ENCODE results near the gene TLN1. TPM values are rescaled to one million over a fixed set of nuclear protein-coding genes. Genes with fewer than 3 reads are reported as not detected.

The TLN1 gene
- total RNA-seq, 1 experiment from 2014 or later: 347 TPM

GRCh38 chr9:35703906-35704672 lies 27.9 kb downstream of the TLN1 start:
- in situ Hi-C loops (cut with HindIII; ENCODE audit: low pct_unique_long_range_greater_than_20kb, low sequenced_read_pairs) (no loop called here), intact Hi-C loops (cut with micrococcal nuclease; ENCODE audit: unreplicated experiment) (no loop called here)
- no peak overlapping the region for H3K27ac ChIP-seq (ENCODE audit: low read length)
- ATAC-seq (no peak), DNase-seq (ENCODE audit: low read depth, low spot score) (no peak)
- POLR2A ChIA-PET: no interaction called here
- no peaks in the 10 kb centered on the region for H3K27me3 ChIP-seq (ENCODE audit: control insufficient read depth, insufficient read depth, low read length)
- H3K36me3 ChIP-seq (ENCODE audit: control insufficient read depth, insufficient read depth, low read length): peaks cover 47% of the 10 kb centered on the region
- H3K4me3 ChIP-seq (ENCODE audit: low read depth in 2 of 2, low read length in 2 of 2): no peak overlapping the region
- no peaks in the 10 kb centered on the region for H3K4me1 ChIP-seq (ENCODE audit: control insufficient read depth, insufficient read depth, low read length)
- TF ChIP-seq REST (IDR thresholded peaks at IDR 0.05; ENCODE audit: insufficient read depth in 1 of 2, low read depth in 2 of 2, low read length in 1 of 2) (no peak), TCF7L2 (IDR thresholded peaks at IDR 0.05; ENCODE audit: low read depth, low read length) (no peak), POLR2AphosphoS5 (IDR thresholded peaks at IDR 0.05; ENCODE audit: low read depth, low read length) (no peak), SIN3A (IDR thresholded peaks at IDR 0.05; ENCODE audit: borderline replicate concordance, insufficient read depth, low read depth, low read length) (no peak)
- TF ChIP-seq, protein P1, sequence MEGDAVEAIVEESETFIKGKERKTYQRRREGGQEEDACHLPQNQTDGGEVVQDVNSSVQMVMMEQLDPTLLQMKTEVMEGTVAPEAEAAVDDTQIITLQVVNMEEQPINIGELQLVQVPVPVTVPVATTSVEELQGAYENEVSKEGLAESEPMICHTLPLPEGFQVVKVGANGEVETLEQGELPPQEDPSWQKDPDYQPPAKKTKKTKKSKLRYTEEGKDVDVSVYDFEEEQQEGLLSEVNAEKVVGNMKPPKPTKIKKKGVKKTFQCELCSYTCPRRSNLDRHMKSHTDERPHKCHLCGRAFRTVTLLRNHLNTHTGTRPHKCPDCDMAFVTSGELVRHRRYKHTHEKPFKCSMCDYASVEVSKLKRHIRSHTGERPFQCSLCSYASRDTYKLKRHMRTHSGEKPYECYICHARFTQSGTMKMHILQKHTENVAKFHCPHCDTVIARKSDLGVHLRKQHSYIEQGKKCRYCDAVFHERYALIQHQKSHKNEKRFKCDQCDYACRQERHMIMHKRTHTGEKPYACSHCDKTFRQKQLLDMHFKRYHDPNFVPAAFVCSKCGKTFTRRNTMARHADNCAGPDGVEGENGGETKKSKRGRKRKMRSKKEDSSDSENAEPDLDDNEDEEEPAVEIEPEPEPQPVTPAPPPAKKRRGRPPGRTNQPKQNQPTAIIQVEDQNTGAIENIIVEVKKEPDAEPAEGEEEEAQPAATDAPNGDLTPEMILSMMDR (IDR thresholded peaks at IDR 0.05): no peak
- CTCF ChIA-PET: interaction anchor here (1.6 kb wide), 1 partner anchor 8 kb away, joined by 17 read pairs; no protein-coding TSS in a partner anchor
- H3K9me3 ChIP-seq (ENCODE audit: control insufficient read depth, insufficient read depth, low read depth, low read length): no peaks in the 10 kb centered on the region
- TSS peak; percentile 59 for BruUV-seq (replicated peaks)

DNA sequence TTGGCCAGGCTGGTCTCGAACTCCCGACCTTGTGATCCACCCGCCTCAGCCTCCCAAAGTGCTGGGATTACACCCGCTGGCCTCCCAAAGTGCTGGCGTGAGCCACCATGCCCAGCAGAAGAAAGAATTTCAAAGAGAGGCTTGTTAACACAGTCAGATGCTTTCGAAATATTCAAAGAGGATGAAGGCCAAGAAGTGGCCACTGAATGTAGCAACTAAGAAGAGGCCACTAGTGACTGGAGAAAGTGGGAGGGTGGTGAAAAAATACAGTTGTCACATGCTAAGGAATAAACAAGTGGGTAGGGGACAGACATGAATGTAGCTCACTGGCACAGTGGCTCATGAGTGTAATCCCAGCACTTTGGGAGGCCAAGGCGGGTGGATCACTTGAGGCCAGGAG lies 29.3 kb downstream of the TLN1 start:
- POLR2A ChIA-PET: no interaction called here
- intact Hi-C loops (cut with micrococcal nuclease; ENCODE audit: unreplicated experiment): no loop called here

More for the DNA sequence above, 29.3 kb downstream of the TLN1 start:
- CTCF ChIA-PET: no interaction called here
- no TSS peak for BruUV-seq (replicated peaks)
- in situ Hi-C loops (cut with HindIII; ENCODE audit: low pct_unique_long_range_greater_than_20kb, low sequenced_read_pairs): no loop called here
- no peaks in the 10 kb centered on the region for H3K4me1 ChIP-seq (ENCODE audit: control insufficient read depth, insufficient read depth, low read length)
- DNase-seq (ENCODE audit: low read depth, low spot score): no peak
- H3K36me3 ChIP-seq (ENCODE audit: control insufficient read depth, insufficient read depth, low read length): peaks cover 35% of the 10 kb centered on the region
- TF ChIP-seq, protein P1 (IDR thresholded peaks at IDR 0.05): no peak
- no peak for TF ChIP-seq REST (IDR thresholded peaks at IDR 0.05; ENCODE audit: insufficient read depth in 1 of 2, low read depth in 2 of 2, low read length in 1 of 2)
- no peak for TF ChIP-seq SIN3A (IDR thresholded peaks at IDR 0.05; ENCODE audit: borderline replicate concordance, insufficient read depth, low read depth, low read length)
- no peak for TF ChIP-seq TCF7L2 (IDR thresholded peaks at IDR 0.05; ENCODE audit: low read depth, low read length)
- no peak for ATAC-seq
- no peaks in the 10 kb centered on the region for H3K9me3 ChIP-seq (ENCODE audit: control insufficient read depth, insufficient read depth, low read depth, low read length)
- no peak overlapping the region for H3K27ac ChIP-seq (ENCODE audit: low read length)
- no peaks in the 10 kb centered on the region for H3K27me3 ChIP-seq (ENCODE audit: control insufficient read depth, insufficient read depth, low read length)
- H3K4me3 ChIP-seq (ENCODE audit: low read depth in 2 of 2, low read length in 2 of 2): no peak overlapping the region

Data from Panc1 (cell line).